ENCODE data around the gene ASXL2. TPM values are rescaled to one million over a fixed set of nuclear protein-coding genes. Genes with fewer than 3 reads are reported as not detected.

The ASXL2 gene
- total RNA-seq, 1 donor from 2014 or later: 22.7 TPM

- no peak for TF ChIP-seq CTCF (conservative IDR thresholded peaks at IDR 0.05)
- Mint-ChIP-seq H3K36me3 (ENCODE audit: low read depth) (peaks cover 3% of the 10 kb centered on the region), H3K27me3 (ENCODE audit: low read depth) (no peaks in the 10 kb centered on the region), H3K4me1 (peaks cover 6% of the 10 kb centered on the region), H3K27ac (ENCODE audit: unreplicated experiment) (no peak overlapping the region), H3K4me3 (no peak overlapping the region), H3K9me3 (no peaks in the 10 kb centered on the region)
- DNase-seq (ENCODE audit: low read depth, low spot score): no peak
These were observed 53.0 kb downstream of the ASXL2 start for GRCh38 chr2:25825238-25825637.

- Mint-ChIP-seq H3K9me3 (no peaks in the 10 kb centered on the region), H3K36me3 (ENCODE audit: low read depth) (no peaks in the 10 kb centered on the region), H3K4me3 (no peak overlapping the region), H3K27ac (ENCODE audit: unreplicated experiment) (no peak overlapping the region), H3K4me1 (peaks cover 2% of the 10 kb centered on the region), H3K27me3 (ENCODE audit: low read depth) (no peaks in the 10 kb centered on the region)
- no peak for TF ChIP-seq CTCF (conservative IDR thresholded peaks at IDR 0.05)
- DNase-seq (ENCODE audit: low read depth, low spot score): no peak
These were observed 53.6 kb downstream of the ASXL2 start for GRCh38 chr2:25824718-25825117.

- H3K4me1 Mint-ChIP-seq: no peaks in the 10 kb centered on the region
These were observed 54.1 kb downstream of the ASXL2 start for GRCh38 chr2:25824216-25824615.

GRCh38 chr2:25822190-25823117, 55.8 kb downstream of the ASXL2 start:
- no peak overlapping the region for H3K27ac Mint-ChIP-seq (ENCODE audit: unreplicated experiment)
- no peaks in the 10 kb centered on the region for H3K36me3 Mint-ChIP-seq (ENCODE audit: low read depth)
- no peaks in the 10 kb centered on the region for H3K4me1 Mint-ChIP-seq
- H3K27me3 Mint-ChIP-seq (ENCODE audit: low read depth): no peaks in the 10 kb centered on the region
- DNase-seq (ENCODE audit: low read depth, low spot score): no peak
- TF ChIP-seq CTCF (conservative IDR thresholded peaks at IDR 0.05): no peak
- no peak overlapping the region for H3K4me3 Mint-ChIP-seq
- H3K9me3 Mint-ChIP-seq: no peaks in the 10 kb centered on the region

More at GRCh38 chr2:25824216-25824615, 54.1 kb downstream of the ASXL2 start:
- Mint-ChIP-seq H3K27me3 (ENCODE audit: low read depth) (no peaks in the 10 kb centered on the region), H3K36me3 (ENCODE audit: low read depth) (no peaks in the 10 kb centered on the region), H3K9me3 (no peaks in the 10 kb centered on the region), H3K27ac (ENCODE audit: unreplicated experiment) (no peak overlapping the region), H3K4me3 (no peak overlapping the region)
- no peak for DNase-seq (ENCODE audit: low read depth, low spot score)
- TF ChIP-seq CTCF (conservative IDR thresholded peaks at IDR 0.05): no peak

GRCh38 chr2:25821225-25822056, 56.8 kb downstream of the ASXL2 start:
- Mint-ChIP-seq H3K4me3 (no peak overlapping the region), H3K9me3 (no peaks in the 10 kb centered on the region), H3K27ac (ENCODE audit: unreplicated experiment) (no peak overlapping the region), H3K36me3 (ENCODE audit: low read depth) (no peaks in the 10 kb centered on the region), H3K4me1 (peaks cover 1% of the 10 kb centered on the region), H3K27me3 (ENCODE audit: low read depth) (no peaks in the 10 kb centered on the region)
- no peak for DNase-seq (ENCODE audit: low read depth, low spot score)
- TF ChIP-seq CTCF (conservative IDR thresholded peaks at IDR 0.05): no peak

Data from neural crest cell (in vitro differentiated cells).